Measurements from ENCODE around the gene AGAP1. TPM values are rescaled to one million over a fixed set of nuclear protein-coding genes. Genes with fewer than 3 reads are reported as not detected.

AGAP1 gene
- total RNA-seq, 1 donor from 2014 or later, result 17.5 TPM

GRCh38 chr2:235643680-235644511, 150.1 kb downstream of the AGAP1 start:
- TF ChIP-seq CTCF (conservative IDR thresholded peaks at IDR 0.05; ENCODE audit: low read depth, low read length), result no peak
- H3K4me3 ChIP-seq (ENCODE audit: low read depth, low read length), result no peak overlapping the region
- DNase-seq (ENCODE audit: low read depth), result no peak

GRCh38 chr2:235647264-235647663, 153.4 kb downstream of the AGAP1 start:
- no peak for DNase-seq (ENCODE audit: low read depth)
- no peak for TF ChIP-seq CTCF (conservative IDR thresholded peaks at IDR 0.05; ENCODE audit: low read depth, low read length)
- no peak overlapping the region for H3K4me3 ChIP-seq (ENCODE audit: low read depth, low read length)

GRCh38 chr2:235647877-235648276, 154.0 kb downstream of the AGAP1 start:
- no peak overlapping the region for H3K4me3 ChIP-seq (ENCODE audit: low read depth, low read length)
- no peak for DNase-seq (ENCODE audit: low read depth)
- TF ChIP-seq CTCF (conservative IDR thresholded peaks at IDR 0.05; ENCODE audit: low read depth, low read length), result no peak

GRCh38 chr2:235649418-235649817, 155.6 kb downstream of the AGAP1 start:
- H3K4me3 ChIP-seq (ENCODE audit: low read depth, low read length), result no peak overlapping the region
- DNase-seq (ENCODE audit: low read depth), result no peak
- TF ChIP-seq CTCF (conservative IDR thresholded peaks at IDR 0.05; ENCODE audit: low read depth, low read length), result no peak

GRCh38 chr2:235651643-235652042, 157.8 kb downstream of the AGAP1 start:
- no peak overlapping the region for H3K4me3 ChIP-seq (ENCODE audit: low read depth, low read length)
- no peak for TF ChIP-seq CTCF (conservative IDR thresholded peaks at IDR 0.05; ENCODE audit: low read depth, low read length)
- DNase-seq (ENCODE audit: low read depth), result no peak

GRCh38 chr2:235654103-235654813, 160.4 kb downstream of the AGAP1 start:
- H3K4me3 ChIP-seq (ENCODE audit: low read depth, low read length), result no peak overlapping the region
- DNase-seq (ENCODE audit: low read depth), result no peak
- no peak for TF ChIP-seq CTCF (conservative IDR thresholded peaks at IDR 0.05; ENCODE audit: low read depth, low read length)

Measured in epithelial cell of proximal tubule (primary cell).